B cell (primary cell): ENCODE measurements around the gene PITRM1.

ENCODE experiments used
- EZH2 ChIP-seq: IDR thresholded peaks from 2 replicates; pipeline ENCODE4 v1.6.1; 2012; ENCODE audit warnings: borderline replicate concordance, low read depth, mild to moderate bottlenecking, moderate library complexity, low read length; ENCODE audit not compliant: insufficient read depth, poor library complexity, severe bottlenecking
- TF ChIP-seq, protein P1 (sequence below): fragments of 200-600 bp; IDR thresholded peaks from one replicate; pipeline ENCODE4 v1.8.0; 2022; ENCODE audit warnings: antibody characterized with exemption, mild to moderate bottlenecking

DNA sequence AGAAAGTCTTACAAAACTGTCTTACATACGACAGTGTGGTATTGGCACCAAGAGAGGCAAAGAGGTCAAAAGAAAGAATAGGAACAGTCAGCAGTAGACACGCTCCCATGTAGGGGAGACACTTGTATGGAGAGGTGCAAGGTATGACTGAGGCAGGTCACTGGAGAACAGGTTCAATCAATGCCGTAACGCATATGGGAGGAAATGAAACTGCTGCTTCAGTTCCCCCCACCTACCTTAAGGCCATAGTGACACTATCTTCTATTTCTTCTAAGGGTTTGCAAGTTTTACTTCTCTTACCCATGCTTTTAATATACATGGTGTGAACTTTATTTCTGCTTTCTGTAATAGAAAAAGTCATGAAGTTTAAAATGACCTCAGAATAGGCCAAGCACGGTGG lies 5.5 kb upstream of the PITRM1 start:
- TF ChIP-seq, protein P1, sequence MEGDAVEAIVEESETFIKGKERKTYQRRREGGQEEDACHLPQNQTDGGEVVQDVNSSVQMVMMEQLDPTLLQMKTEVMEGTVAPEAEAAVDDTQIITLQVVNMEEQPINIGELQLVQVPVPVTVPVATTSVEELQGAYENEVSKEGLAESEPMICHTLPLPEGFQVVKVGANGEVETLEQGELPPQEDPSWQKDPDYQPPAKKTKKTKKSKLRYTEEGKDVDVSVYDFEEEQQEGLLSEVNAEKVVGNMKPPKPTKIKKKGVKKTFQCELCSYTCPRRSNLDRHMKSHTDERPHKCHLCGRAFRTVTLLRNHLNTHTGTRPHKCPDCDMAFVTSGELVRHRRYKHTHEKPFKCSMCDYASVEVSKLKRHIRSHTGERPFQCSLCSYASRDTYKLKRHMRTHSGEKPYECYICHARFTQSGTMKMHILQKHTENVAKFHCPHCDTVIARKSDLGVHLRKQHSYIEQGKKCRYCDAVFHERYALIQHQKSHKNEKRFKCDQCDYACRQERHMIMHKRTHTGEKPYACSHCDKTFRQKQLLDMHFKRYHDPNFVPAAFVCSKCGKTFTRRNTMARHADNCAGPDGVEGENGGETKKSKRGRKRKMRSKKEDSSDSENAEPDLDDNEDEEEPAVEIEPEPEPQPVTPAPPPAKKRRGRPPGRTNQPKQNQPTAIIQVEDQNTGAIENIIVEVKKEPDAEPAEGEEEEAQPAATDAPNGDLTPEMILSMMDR, result no peak
- TF ChIP-seq EZH2, result no peak
